Right atrium auricular region (tissue), 2 donors: ENCODE results near the gene EXOSC1. TPM values are rescaled to one million over a fixed set of nuclear protein-coding genes. Genes with fewer than 3 reads are reported as not detected.
"Not testable (repeated sequence)": the region's sequence is repeated elsewhere in the genome, so short reads cannot be mapped to it uniquely, and the experiment has no call there.

Experiments used
- DNase-seq: peaks from one replicate; pipeline ENCODE4 v3.0.0-alpha.2; 2019; ENCODE audit warnings: low spot score
- H3K27ac ChIP-seq, 2 donors: fragments of 200-600 bp; sonication (generic); 1 replicate in 1 of 2; 2 replicates in 1 of 2; pipeline ENCODE4 v1.5.1; 2016 to 2019
- H3K27me3 ChIP-seq, 2 donors: fragments of 200-600 bp; sonication (generic); one replicate each; pipeline versions ENCODE4 v1.5.1 to v1.6.0; 2017 to 2019
- H3K36me3 ChIP-seq: fragments of 200-600 bp; sonication (generic); one replicate; pipeline ENCODE4 v1.5.1; 2016
- H3K4me1 ChIP-seq, 2 donors: fragments of 200-600 bp; sonication (generic); one replicate each; pipeline versions ENCODE4 v1.5.1 to v1.6.0; 2017 to 2019
- H3K4me3 ChIP-seq, 2 donors: fragments of 200-600 bp; sonication (generic); 1 replicate in 1 of 2; 2 replicates in 1 of 2; pipeline ENCODE4 v1.5.1; 2017 to 2019; ENCODE audit warnings: mild to moderate bottlenecking in 1 of 2, moderate library complexity in 1 of 2
- H3K9me3 ChIP-seq, 2 donors: fragments of 200-600 bp; sonication (generic); one replicate each; pipeline ENCODE4 v1.5.1; 2019
- CTCF ChIP-seq, 2 donors: fragments of 200-600 bp; sonication (generic); IDR thresholded peaks; one replicate each; pipeline ENCODE4 v1.5.1; 2019; ENCODE audit warnings: antibody characterized with exemption in 2 of 2
- total RNA-seq, 2 donors: library from RNA; depleted of rRNA; stranded (reverse); fragments of >200 nt; gene quantifications; one replicate each; pipeline ENCODE4 v1.1.0, GENCODE V29; 2016

The EXOSC1 gene
- total RNA-seq, 2 donors from 2014 or later, result 16.0 to 17.5 TPM

- peaks cover 32% of the 10 kb centered on the region for H3K36me3 ChIP-seq
- H3K9me3 ChIP-seq, result no peaks in the 10 kb centered on the region
- no peak for TF ChIP-seq CTCF (IDR thresholded peaks at IDR 0.05)
- H3K27ac ChIP-seq, result no peak overlapping the region
- no peak for DNase-seq
- no peaks in the 10 kb centered on the region for H3K27me3 ChIP-seq
- no peak overlapping the region for H3K4me3 ChIP-seq
- H3K4me1 ChIP-seq, result peaks cover 0 to 7% of the 10 kb centered on the region in 2 donors
These were observed 38.1 kb upstream of the EXOSC1 start for GRCh38 chr10:97483921-97484320.

- Histone ChIP-seq H3K27me3 (no peaks in the 10 kb centered on the region), H3K4me3 (no peak overlapping the region), H3K36me3 (peaks cover 37% of the 10 kb centered on the region), H3K4me1 (peaks cover 0 to 5% of the 10 kb centered on the region in 2 donors), H3K9me3 (no peaks in the 10 kb centered on the region), H3K27ac (no peak overlapping the region)
- no peak for TF ChIP-seq CTCF (IDR thresholded peaks at IDR 0.05)
- no peak for DNase-seq
These were observed 37.7 kb upstream of the EXOSC1 start for GRCh38 chr10:97483506-97483905.

- H3K4me3 ChIP-seq, result no peak overlapping the region
- no peak overlapping the region for H3K27ac ChIP-seq
- no peaks in the 10 kb centered on the region for H3K27me3 ChIP-seq
- H3K36me3 ChIP-seq, result peaks cover 48% of the 10 kb centered on the region
- TF ChIP-seq CTCF (IDR thresholded peaks at IDR 0.05), result no peak
- H3K9me3 ChIP-seq, result no peaks in the 10 kb centered on the region
- DNase-seq, result no peak
- peaks cover 0 to 5% of the 10 kb centered on the region in 2 donors for H3K4me1 ChIP-seq
These were observed 36.6 kb upstream of the EXOSC1 start for GRCh38 chr10:97482381-97482780.

GRCh38 chr10:97481071-97481470 is 35.3 kb upstream of the EXOSC1 start:
- no peak for DNase-seq
- no peak for TF ChIP-seq CTCF (IDR thresholded peaks at IDR 0.05)
- Histone ChIP-seq H3K4me1 (peaks cover 0 to 9% of the 10 kb centered on the region in 2 donors), H3K4me3 (no peak overlapping the region), H3K36me3 (peaks cover 57% of the 10 kb centered on the region), H3K9me3 (no peaks in the 10 kb centered on the region), H3K27ac (no peak overlapping the region), H3K27me3 (no peaks in the 10 kb centered on the region)

- Histone ChIP-seq H3K4me3 (no peak overlapping the region), H3K27ac (no peak overlapping the region), H3K27me3 (no peaks in the 10 kb centered on the region), H3K4me1 (peaks cover 0 to 14% of the 10 kb centered on the region in 2 donors), H3K9me3 (no peaks in the 10 kb centered on the region), H3K36me3 (peaks cover 66% of the 10 kb centered on the region)
- no peak for TF ChIP-seq CTCF (IDR thresholded peaks at IDR 0.05)
- DNase-seq, result no peak
These were observed 34.1 kb upstream of the EXOSC1 start for GRCh38 chr10:97479939-97480338.

GRCh38 chr10:97479410-97479809 is 33.6 kb upstream of the EXOSC1 start:
- H3K27ac ChIP-seq, H3K27me3 ChIP-seq, DNase-seq, H3K9me3 ChIP-seq, H3K4me3 ChIP-seq: not testable (repeated sequence)
- H3K4me1 ChIP-seq, result peaks cover 0 to 14% of the 10 kb centered on the region in 2 donors
- peaks cover 69% of the 10 kb centered on the region for H3K36me3 ChIP-seq
